H9 (cell line): Measurements from ENCODE around the gene BTBD1. TPM values are rescaled to one million over a fixed set of nuclear protein-coding genes. Genes with fewer than 3 reads are reported as not detected.

Source experiments
- DNase-seq: peaks from one replicate; pipeline ENCODE4 v3.0.0-alpha.2; 2017
- H2AFZ ChIP-seq: one replicate; pipeline ENCODE4 v1.6.1; 2013; ENCODE audit warnings: mild to moderate bottlenecking, low read length, control low read depth, moderate library complexity
- H2AK5ac ChIP-seq: 2 replicates; pipeline ENCODE4 v1.6.1; 2013; ENCODE audit warnings: low read length, control low read depth, mixed read lengths; ENCODE audit not compliant: insufficient read length
- H2BK120ac ChIP-seq: one replicate; pipeline ENCODE4 v1.6.1; 2013; ENCODE audit warnings: low read depth, mild to moderate bottlenecking, low read length, control low read depth, inconsistent platforms; ENCODE audit not compliant: poor library complexity, severe bottlenecking
- H2BK12ac ChIP-seq: 2 replicates; pipeline ENCODE4 v1.6.1; 2013; ENCODE audit warnings: low read length, control low read depth, mixed read lengths, low read depth; ENCODE audit not compliant: insufficient read length
- H2BK15ac ChIP-seq: 2 replicates; pipeline ENCODE4 v1.6.1; 2013; ENCODE audit warnings: low read depth, low read length, control low read depth
- H2BK20ac ChIP-seq: one replicate; pipeline ENCODE4 v1.6.1; 2013; ENCODE audit warnings: low read depth, mild to moderate bottlenecking, low read length, control low read depth, inconsistent platforms; ENCODE audit not compliant: poor library complexity, severe bottlenecking
- H2BK5ac ChIP-seq: 2 replicates; pipeline ENCODE4 v1.6.1; 2013; ENCODE audit warnings: low read length, control low read depth, mixed read lengths; ENCODE audit not compliant: insufficient read length
- H3K14ac ChIP-seq: 2 replicates; pipeline ENCODE4 v1.6.1; 2013; ENCODE audit warnings: low read length, control low read depth; ENCODE audit not compliant: insufficient read depth
- H3K18ac ChIP-seq: 2 replicates; pipeline ENCODE4 v1.6.1; 2013; ENCODE audit warnings: low read depth, mild to moderate bottlenecking, mixed read lengths, low read length, control low read depth; ENCODE audit not compliant: insufficient read length
- H3K23ac ChIP-seq: 2 replicates; pipeline ENCODE4 v1.6.1; 2013; ENCODE audit warnings: low read length, control low read depth, mixed read lengths, low read depth; ENCODE audit not compliant: insufficient read length
- H3K23me2 ChIP-seq: 2 replicates; pipeline ENCODE4 v1.6.1; 2013; ENCODE audit warnings: low read depth, mild to moderate bottlenecking, mixed read lengths, low read length, control low read depth; ENCODE audit not compliant: insufficient read length, poor library complexity, severe bottlenecking
- H3K27ac ChIP-seq: 2 replicates; pipeline ENCODE4 v1.5.1; 2013; ENCODE audit warnings: low read length, control low read depth, mixed read lengths, low read depth; ENCODE audit not compliant: insufficient read length
- H3K27me3 ChIP-seq: 2 replicates; pipeline ENCODE4 v1.6.1; 2013; ENCODE audit warnings: low read length, control low read depth, inconsistent platforms; ENCODE audit not compliant: insufficient read depth
- H3K4ac ChIP-seq: 2 replicates; pipeline ENCODE4 v1.6.1; 2013; ENCODE audit warnings: low read depth, mild to moderate bottlenecking, control low read depth, inconsistent platforms, low read length, moderate library complexity
- H3K4me1 ChIP-seq: 2 replicates; pipeline ENCODE4 v1.6.1; 2013; ENCODE audit warnings: low read length, control low read depth, inconsistent platforms; ENCODE audit not compliant: insufficient read depth
- H3K4me2 ChIP-seq: 2 replicates; pipeline ENCODE4 v1.6.1; 2013; ENCODE audit warnings: low read length, control low read depth, mixed read lengths; ENCODE audit not compliant: insufficient read length, insufficient read depth
- H3K56ac ChIP-seq: 2 replicates; pipeline ENCODE4 v1.6.1; 2013; ENCODE audit warnings: low read depth, mild to moderate bottlenecking, mixed read lengths, low read length, control low read depth; ENCODE audit not compliant: insufficient read length
- H3K79me1 ChIP-seq: 2 replicates; pipeline ENCODE4 v1.6.1; 2013; ENCODE audit warnings: low read depth, mild to moderate bottlenecking, moderate library complexity, low read length, control low read depth, inconsistent platforms; ENCODE audit not compliant: insufficient read depth, poor library complexity, severe bottlenecking
- H3K79me2 ChIP-seq: 2 replicates; pipeline ENCODE4 v1.6.1; 2013; ENCODE audit warnings: low read length, control low read depth, inconsistent platforms; ENCODE audit not compliant: insufficient read depth
- H3K9ac ChIP-seq: 2 replicates; pipeline ENCODE4 v1.6.1; 2013; ENCODE audit warnings: low read length, control low read depth, mixed read lengths; ENCODE audit not compliant: insufficient read length; ENCODE audit errors: extremely low read depth
- H3K9me3 ChIP-seq: one replicate; pipeline ENCODE4 v1.6.1; 2013; ENCODE audit warnings: low read depth, low read length, inconsistent platforms; ENCODE audit not compliant: control insufficient read depth
- H3T11ph ChIP-seq: one replicate; pipeline ENCODE4 v1.6.1; 2013; ENCODE audit warnings: mild to moderate bottlenecking, low read length, control low read depth, inconsistent platforms
- H4K20me1 ChIP-seq: one replicate; pipeline ENCODE4 v1.6.1; 2013; ENCODE audit not compliant: control insufficient read depth, insufficient read length, insufficient read depth
- H4K5ac ChIP-seq: 2 replicates; pipeline ENCODE4 v1.6.1; 2013; ENCODE audit warnings: low read depth, mild to moderate bottlenecking, mixed read lengths, low read length, control low read depth; ENCODE audit not compliant: insufficient read length
- H4K8ac ChIP-seq: replicated peaks from 2 replicates; pipeline ENCODE4 v1.6.1; 2013; ENCODE audit warnings: low read length, control low read depth, mixed read lengths, low read depth; ENCODE audit not compliant: insufficient read length
- H4K91ac ChIP-seq: 2 replicates; pipeline ENCODE4 v1.6.1; 2013; ENCODE audit warnings: low read depth, mild to moderate bottlenecking, moderate library complexity, mixed read lengths, low read length, control low read depth; ENCODE audit not compliant: insufficient read length
- H3K27ac Mint-ChIP-seq, 3 experiments: 2 replicates in 2 of 3; 3 replicates in 1 of 3; pipeline ENCODE4 v1.8.0; 2020 to 2021; ENCODE audit warnings: mixed read lengths in 3 of 3, mild to moderate bottlenecking in 1 of 3, moderate library complexity in 1 of 3
- H3K27me3 Mint-ChIP-seq: 2 replicates; pipeline ENCODE4 v1.8.0; 2021; ENCODE audit warnings: low read depth, mild to moderate bottlenecking, moderate library complexity, mixed read lengths
- H3K36me3 Mint-ChIP-seq, 3 experiments: 2 replicates in 2 of 3; 3 replicates in 1 of 3; pipeline ENCODE4 v1.8.0; 2020 to 2021; ENCODE audit warnings: low read depth in 3 of 3, mixed read lengths in 3 of 3; ENCODE audit not compliant: insufficient read depth in 1 of 3
- H3K4me1 Mint-ChIP-seq, 2 experiments: 2 replicates each; pipeline ENCODE4 v1.8.0; 2020; ENCODE audit warnings: mixed read lengths in 2 of 2
- H3K4me3 Mint-ChIP-seq, 2 experiments: 2 replicates in 1 of 2; 3 replicates in 1 of 2; pipeline ENCODE4 v1.8.0; 2020 to 2021; ENCODE audit warnings: mild to moderate bottlenecking in 2 of 2, mixed read lengths in 2 of 2, moderate library complexity in 1 of 2
- H3K9me3 Mint-ChIP-seq, 2 experiments: 2 replicates in 1 of 2; 3 replicates in 1 of 2; pipeline ENCODE4 v1.8.0; 2020; ENCODE audit warnings: mild to moderate bottlenecking in 2 of 2, mixed read lengths in 2 of 2, moderate library complexity in 1 of 2
- WGBS: extraction: QIAGEN DNeasy Blood & Tissue Kit; methylation state at CpG from one replicate; pipeline ENCODE4 v1.1.7; 2013; ENCODE audit warnings: missing lambda C conversion rate, low lambda C conversion rate, mixed read lengths; ENCODE audit not compliant: insufficient read length; ENCODE audit errors: extremely low coverage; 5-methylcytosine and 5-hydroxymethylcytosine counted together
- total RNA-seq: library from RNA; stranded (reverse); gene quantifications from 2 replicates; pipeline ENCODE4 v1.2.1, GENCODE V29; 2021
- TF ChIP-seq, protein P1 (sequence below): fragments of 200-600 bp; sonication (generic); conservative IDR thresholded peaks from 3 replicates; pipeline ENCODE4 v1.8.0; 2021; ENCODE audit warnings: antibody characterized with exemption, mild to moderate bottlenecking

The BTBD1 gene
- total RNA-seq, 1 experiment from 2014 or later, result 43.3 TPM

DNA sequence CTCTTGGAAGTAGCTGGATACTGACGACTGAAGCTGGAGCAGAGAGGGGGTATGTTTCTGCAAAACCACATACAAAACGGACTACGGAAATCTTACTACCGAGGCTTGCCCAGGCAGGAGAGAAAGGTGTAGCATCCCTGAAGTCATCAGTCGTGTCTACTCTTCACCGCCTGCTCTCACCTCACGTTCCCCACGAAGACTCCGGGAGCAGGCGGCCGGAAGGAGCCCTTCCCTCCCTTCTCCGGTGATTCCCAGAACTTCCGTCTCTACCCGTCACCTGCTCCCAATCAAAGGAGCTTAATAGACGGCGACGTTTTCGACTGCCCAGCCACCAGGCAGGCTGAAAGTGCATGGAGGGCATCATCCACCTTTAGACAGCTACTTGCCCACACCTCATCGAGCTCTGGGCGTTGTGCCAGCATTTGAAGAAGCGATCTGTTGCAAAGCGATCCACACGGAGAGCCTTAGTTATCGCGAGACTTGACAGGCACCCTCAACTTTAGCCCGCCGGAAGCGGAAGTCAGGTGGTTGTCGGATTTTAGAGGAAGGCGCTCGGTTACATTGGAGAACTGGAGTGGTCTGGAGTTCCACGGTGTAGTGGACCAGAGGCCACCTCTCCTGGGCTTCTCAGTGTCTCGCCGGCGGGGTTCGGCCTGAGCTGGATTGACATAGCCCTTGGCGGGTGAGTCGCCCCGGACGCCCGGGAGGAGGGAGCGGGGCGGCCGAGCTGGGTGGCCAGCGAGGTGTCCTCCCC lies 81.2 kb downstream of the BTBD1 start, which contains the start of gene RAMAC:
Gene RAMAC, plus strand, starts transcription at position 523 of the 754 bp plus-strand sequence. CDS start 2,809 bp downstream, outside the sequence.
- H3K4me1 Mint-ChIP-seq, result peaks cover 6 to 13% of the 10 kb centered on the region in 2 experiments; a peak in 2 of 4 replicates
- Histone ChIP-seq H3K9me3 (no peaks in the 10 kb centered on the region), H3K79me1 (peaks cover 8% of the 10 kb centered on the region), H3K18ac (peak within 1 kb of the TSS; percentile 95), H3K27me3 (0 out of 2 replicates have a peak, but pooled peaks cover 3% of the 10 kb centered on the region), H3K23me2 (peaks cover 10% of the 10 kb centered on the region), H3K27ac (no peak within 1 kb of the TSS), H2AK5ac (no peak within 1 kb of the TSS), H4K91ac (no peak within 1 kb of the TSS), H4K20me1 (no peaks in the 10 kb centered on the region), H2AFZ (peak within 1 kb of the TSS; percentile 98), H3K4me1 (no peaks in the 10 kb centered on the region; the same call in 1 of the 2 replicates), H3K9ac (peak within 1 kb of the TSS; percentile 97), H2BK20ac (no peak within 1 kb of the TSS), H3K4ac (no peak within 1 kb of the TSS), H2BK15ac (no peak within 1 kb of the TSS), H3K23ac (no peak within 1 kb of the TSS), H2BK5ac (no peak within 1 kb of the TSS), H2BK120ac (no peak within 1 kb of the TSS), H3K56ac (no peak within 1 kb of the TSS), H3K4me2 (peak within 1 kb of the TSS; percentile 93), H3T11ph (no peak within 1 kb of the TSS), H3K79me2 (no peaks in the 10 kb centered on the region; the same call in 1 of the 2 replicates), H2BK12ac (no peak within 1 kb of the TSS), H4K8ac (no peak within 1 kb of the TSS), H3K14ac (peak within 1 kb of the TSS; percentile 88), H4K5ac (peak within 1 kb of the TSS; percentile 43)
- peaks cover 5 to 33% (median 31%) of the 10 kb centered on the region in 3 experiments; a peak in 6 of 7 replicates for H3K36me3 Mint-ChIP-seq
- H3K4me3 Mint-ChIP-seq, result peak within 1 kb of the TSS; percentile 95 to 97
- H3K27me3 Mint-ChIP-seq, result peaks cover 20% of the 10 kb centered on the region
- no CpG with 5 or more reads among the region's 45 CpGs for WGBS
- peaks cover 0 to 5% of the 10 kb centered on the region in 2 experiments; a peak in 2 of 5 replicates for H3K9me3 Mint-ChIP-seq
- DNase-seq, result peak; percentile 91
- TF ChIP-seq, protein P1, sequence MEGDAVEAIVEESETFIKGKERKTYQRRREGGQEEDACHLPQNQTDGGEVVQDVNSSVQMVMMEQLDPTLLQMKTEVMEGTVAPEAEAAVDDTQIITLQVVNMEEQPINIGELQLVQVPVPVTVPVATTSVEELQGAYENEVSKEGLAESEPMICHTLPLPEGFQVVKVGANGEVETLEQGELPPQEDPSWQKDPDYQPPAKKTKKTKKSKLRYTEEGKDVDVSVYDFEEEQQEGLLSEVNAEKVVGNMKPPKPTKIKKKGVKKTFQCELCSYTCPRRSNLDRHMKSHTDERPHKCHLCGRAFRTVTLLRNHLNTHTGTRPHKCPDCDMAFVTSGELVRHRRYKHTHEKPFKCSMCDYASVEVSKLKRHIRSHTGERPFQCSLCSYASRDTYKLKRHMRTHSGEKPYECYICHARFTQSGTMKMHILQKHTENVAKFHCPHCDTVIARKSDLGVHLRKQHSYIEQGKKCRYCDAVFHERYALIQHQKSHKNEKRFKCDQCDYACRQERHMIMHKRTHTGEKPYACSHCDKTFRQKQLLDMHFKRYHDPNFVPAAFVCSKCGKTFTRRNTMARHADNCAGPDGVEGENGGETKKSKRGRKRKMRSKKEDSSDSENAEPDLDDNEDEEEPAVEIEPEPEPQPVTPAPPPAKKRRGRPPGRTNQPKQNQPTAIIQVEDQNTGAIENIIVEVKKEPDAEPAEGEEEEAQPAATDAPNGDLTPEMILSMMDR, result no peak
- peak within 1 kb of the TSS; percentile 84 to 98 (median 96); a peak in 6 of 7 replicates for H3K27ac Mint-ChIP-seq
